GM19468 (cell line): ENCODE data around the gene SAPCD1.

Experiments used
- ATAC-seq: cut with Tn5 transposase; IDR thresholded peaks from one replicate; pipeline ENCODE4 v1.9.1; 2021; ENCODE audit warnings: mild to moderate bottlenecking, moderate library complexity, moderate number of reproducible peaks; ENCODE audit not compliant: unreplicated experiment; ENCODE audit errors: extremely low read depth

The SAPCD1 gene

GRCh38 chr6:31762356-31762755 is at the start of gene SAPCD1:
TSS of gene SAPCD1 (plus strand) at chr6:31762656. CDS start at chr6:31763055, 399 bp downstream.
- ATAC-seq, result no peak

GRCh38 chr6:31713465-31713864 is 49.0 kb upstream of the SAPCD1 start:
- no peak for ATAC-seq

GRCh38 chr6:31713991-31714684 is 48.3 kb upstream of the SAPCD1 start:
- no peak for ATAC-seq

- no peak for ATAC-seq
Measured at GRCh38 chr6:31715022-31715958, 47.2 kb upstream of the SAPCD1 start, which contains the start of gene LY6G6D. TSS of gene LY6G6D (plus strand) at chr6:31715348. CDS start at chr6:31715356, 8 bp downstream.

GRCh38 chr6:31717499-31718222 is 44.8 kb upstream of the SAPCD1 start:
- no peak for ATAC-seq

GRCh38 chr6:31718265-31718664 is 44.2 kb upstream of the SAPCD1 start:
- ATAC-seq, result no peak

- no peak for ATAC-seq
Measured at GRCh38 chr6:31719001-31719400, 43.5 kb upstream of the SAPCD1 start.

- no peak for ATAC-seq
Measured at GRCh38 chr6:31720196-31720770, 42.2 kb upstream of the SAPCD1 start.

GRCh38 chr6:31721351-31722020 is 41.0 kb upstream of the SAPCD1 start, which contains the start of gene LY6G6C:
TSS of gene LY6G6C (minus strand) at chr6:31721746. CDS start at chr6:31721679, 67 bp downstream.
- ATAC-seq, result no peak

- ATAC-seq, result no peak
Measured at GRCh38 chr6:31722173-31722572, 40.3 kb upstream of the SAPCD1 start.

GRCh38 chr6:31723245-31723979 is 39.0 kb upstream of the SAPCD1 start, which contains the start of gene MPIG6B:
TSS of gene MPIG6B (plus strand) at chr6:31723373. CDS start at chr6:31723384, 11 bp downstream.
- ATAC-seq, result no peak

- no peak for ATAC-seq
Measured at GRCh38 chr6:31723980-31724691, 38.3 kb upstream of the SAPCD1 start.

GRCh38 chr6:31725502-31726350 is 36.7 kb upstream of the SAPCD1 start:
- ATAC-seq, result no peak

GRCh38 chr6:31727034-31727716 is 35.3 kb upstream of the SAPCD1 start:
- no peak for ATAC-seq

- no peak for ATAC-seq
Measured at GRCh38 chr6:31727717-31728671, 34.5 kb upstream of the SAPCD1 start.
